Stomach (tissue), 9 donors: ENCODE results near the gene CELF2. TPM values are rescaled to one million over a fixed set of nuclear protein-coding genes. Genes with fewer than 3 reads are reported as not detected.

Experiments used
- DNase-seq, 2 donors: peaks; one replicate each; pipeline versions ENCODE4 v3.0.0 to v3.0.0-alpha.2; 2013 to 2019
- H3K27ac ChIP-seq, 5 donors: fragments of 200-600 bp in 4 of 5; sonication (generic) in 4 of 5; one replicate each; pipeline ENCODE4 v1.5.1; 2013 to 2019; ENCODE audit warnings: mild to moderate bottlenecking in 1 of 5, moderate library complexity in 1 of 5
- H3K27me3 ChIP-seq, 3 donors: fragments of 200-600 bp; sonication (generic); one replicate each; pipeline ENCODE4 v1.5.1; 2017 to 2019; ENCODE audit warnings: mixed run types in 1 of 3
- H3K36me3 ChIP-seq, 4 donors: fragments of 200-600 bp; sonication (generic); 1 replicate in 3 of 4; 2 replicates in 1 of 4; pipeline ENCODE4 v1.5.1; 2016 to 2019
- H3K4me1 ChIP-seq, 4 donors: fragments of 200-600 bp; sonication (generic); one replicate each; pipeline ENCODE4 v1.5.1; 2016 to 2019
- H3K4me3 ChIP-seq, 4 donors: fragments of 200-600 bp; sonication (generic) in 3 of 4; one replicate each; pipeline ENCODE4 v1.5.1; 2016 to 2019; ENCODE audit warnings: mild to moderate bottlenecking in 1 of 4
- H3K9me3 ChIP-seq, 4 donors: fragments of 200-600 bp; sonication (generic); one replicate each; pipeline ENCODE4 v1.5.1; 2016 to 2019
- EP300 ChIP-seq: sonication (generic); formaldehyde crosslinking; IDR thresholded peaks from one replicate; pipeline ENCODE4 v1.6.1; 2017; ENCODE audit warnings: antibody characterized with exemption
- POLR2A ChIP-seq, 4 donors: fragments of 450-650 bp; IDR thresholded peaks; one replicate each; pipeline ENCODE4 v1.6.1; 2016; ENCODE audit warnings: antibody characterized with exemption in 4 of 4, control low read depth in 2 of 4, mild to moderate bottlenecking in 1 of 4, moderate library complexity in 1 of 4
- POLR2AphosphoS5 ChIP-seq, 3 donors: sonication (generic); formaldehyde crosslinking; IDR thresholded peaks; one replicate each; pipeline ENCODE4 v1.6.1; 2016; ENCODE audit warnings: antibody characterized with exemption in 3 of 3
- WGBS, 5 donors: extraction: QIAGEN DNeasy Blood & Tissue Kit in 3 of 5; methylation state at CpG; one replicate each; pipeline versions ENCODE4 v1.1.5 to v1.1.7; 2013 to 2018; 5-methylcytosine and 5-hydroxymethylcytosine counted together
- intact Hi-C: fragments of 100-400 bp; cut with DNase I; formaldehyde crosslinking; loops from one replicate; pipeline ENCODE4 v1.15.1; 2023; ENCODE audit warnings: low total_unique reads
- polyA plus RNA-seq, 3 donors: library from polyadenylated mRNA; stranded (reverse); fragments of 200-250 nt; gene quantifications; one replicate each; pipeline ENCODE4 v1.2.3, GENCODE V29; 2013
- total RNA-seq, 5 donors: library from RNA; depleted of rRNA; stranded (reverse); fragments of >200 nt; gene quantifications; one replicate each; pipeline versions ENCODE4 v1.1.0 to v1.2.3, GENCODE V29; 2014 to 2016
- TF ChIP-seq, protein P1 (sequence below), 7 experiments: fragments of 450-650 bp in 4 of 7; fragments of 200-600 bp in 3 of 7; sonication (generic) in 3 of 7; IDR thresholded peaks; one replicate each; pipeline ENCODE4 v1.5.1; 2016 to 2019; ENCODE audit warnings: antibody characterized with exemption in 7 of 7, control low read depth in 2 of 7, mild to moderate bottlenecking in 1 of 7
- donor health status: healthy with polysubstance abuse.
- donor health status: Bipolar disorder and iron deficiency.
- donor health status: healthy.

Gene CELF2
- total and polyA plus RNA-seq, 8 donors: 3.9 to 65.3 (median 36.1) TPM

DNA sequence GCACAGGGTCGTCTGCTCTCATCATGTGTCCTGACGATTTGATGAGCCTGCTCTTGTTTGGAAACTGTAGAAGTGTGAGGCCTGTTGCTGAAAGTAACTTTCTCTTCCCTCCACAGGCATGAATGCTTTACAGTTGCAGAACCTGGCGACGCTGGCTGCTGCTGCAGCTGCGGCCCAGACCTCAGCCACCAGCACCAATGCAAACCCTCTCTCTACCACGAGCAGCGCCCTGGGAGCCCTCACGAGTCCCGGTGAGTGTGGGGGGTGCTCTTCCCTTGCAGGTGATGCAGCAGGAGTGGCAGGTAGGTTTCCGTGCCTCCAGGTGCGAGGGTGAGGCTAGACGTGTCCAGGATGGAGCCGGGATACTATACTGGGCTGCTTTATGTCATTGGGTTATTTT is 270.6 kb downstream of the CELF2 start:
- no peak for DNase-seq
- TF ChIP-seq POLR2AphosphoS5 (IDR thresholded peaks at IDR 0.05) (no peak), EP300 (no peak), POLR2A (IDR thresholded peaks at IDR 0.05) (no peak)
- TF ChIP-seq, protein P1, sequence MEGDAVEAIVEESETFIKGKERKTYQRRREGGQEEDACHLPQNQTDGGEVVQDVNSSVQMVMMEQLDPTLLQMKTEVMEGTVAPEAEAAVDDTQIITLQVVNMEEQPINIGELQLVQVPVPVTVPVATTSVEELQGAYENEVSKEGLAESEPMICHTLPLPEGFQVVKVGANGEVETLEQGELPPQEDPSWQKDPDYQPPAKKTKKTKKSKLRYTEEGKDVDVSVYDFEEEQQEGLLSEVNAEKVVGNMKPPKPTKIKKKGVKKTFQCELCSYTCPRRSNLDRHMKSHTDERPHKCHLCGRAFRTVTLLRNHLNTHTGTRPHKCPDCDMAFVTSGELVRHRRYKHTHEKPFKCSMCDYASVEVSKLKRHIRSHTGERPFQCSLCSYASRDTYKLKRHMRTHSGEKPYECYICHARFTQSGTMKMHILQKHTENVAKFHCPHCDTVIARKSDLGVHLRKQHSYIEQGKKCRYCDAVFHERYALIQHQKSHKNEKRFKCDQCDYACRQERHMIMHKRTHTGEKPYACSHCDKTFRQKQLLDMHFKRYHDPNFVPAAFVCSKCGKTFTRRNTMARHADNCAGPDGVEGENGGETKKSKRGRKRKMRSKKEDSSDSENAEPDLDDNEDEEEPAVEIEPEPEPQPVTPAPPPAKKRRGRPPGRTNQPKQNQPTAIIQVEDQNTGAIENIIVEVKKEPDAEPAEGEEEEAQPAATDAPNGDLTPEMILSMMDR (IDR thresholded peaks at IDR 0.05): no peak
- intact Hi-C loops: no loop called here
- H3K4me1 ChIP-seq: no peaks in the 10 kb centered on the region
- no peaks in the 10 kb centered on the region for H3K27me3 ChIP-seq
- no peak overlapping the region for H3K4me3 ChIP-seq
- no peaks in the 10 kb centered on the region for H3K9me3 ChIP-seq
- 81 to 92% (median 87%) methylated on average over 13 of the region's 13 CpGs for WGBS, 5 donors
- no peak overlapping the region for H3K27ac ChIP-seq
- peaks cover 20 to 67% (median 59%) of the 10 kb centered on the region in 4 donors for H3K36me3 ChIP-seq

DNA sequence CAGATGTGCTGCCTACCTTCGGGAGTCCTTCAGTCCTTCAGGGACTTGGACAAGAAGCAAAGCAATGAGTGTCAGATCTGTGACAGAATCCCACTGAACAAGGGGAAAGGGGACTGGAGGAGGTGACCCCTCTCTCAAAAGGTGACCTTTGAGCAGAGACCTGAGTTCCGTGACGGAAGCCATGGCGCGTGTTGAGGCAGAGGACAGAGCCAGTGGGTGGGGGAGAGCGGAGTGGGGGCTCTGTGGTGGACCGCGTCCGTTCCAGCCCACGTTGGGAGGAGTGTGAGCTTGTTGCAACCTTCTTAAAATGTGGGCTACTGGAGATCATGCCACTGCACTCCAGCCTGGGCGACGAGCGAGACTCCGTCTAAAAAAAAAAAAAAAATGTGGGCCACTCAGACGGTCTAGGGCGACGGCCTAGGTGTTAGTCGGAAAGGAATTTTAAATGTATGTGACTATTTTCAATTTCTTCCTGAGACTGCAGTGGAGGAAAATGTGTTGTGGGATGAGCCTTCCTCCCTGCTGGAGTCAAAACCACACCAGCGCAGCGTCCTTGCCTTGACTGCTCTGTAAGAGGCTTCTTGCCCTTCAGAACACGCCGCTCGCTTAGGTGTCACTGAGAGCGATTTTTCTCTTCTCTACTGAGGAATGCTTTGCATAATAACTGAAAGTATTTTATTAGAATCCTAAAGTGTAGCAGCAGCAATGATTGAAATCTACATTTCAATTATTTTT is 272.7 kb downstream of the CELF2 start:
- Histone ChIP-seq H3K4me3 (no peak overlapping the region), H3K4me1 (no peaks in the 10 kb centered on the region), H3K9me3 (no peaks in the 10 kb centered on the region), H3K27me3 (no peaks in the 10 kb centered on the region), H3K27ac (no peak overlapping the region), H3K36me3 (peaks cover 20 to 86% (median 70%) of the 10 kb centered on the region in 4 donors)
- DNase-seq: no peak
- intact Hi-C loops: no loop called here
- 95 to 97% (median 96%) methylated on average over 24 of the region's 24 CpGs for WGBS, 5 donors
- TF ChIP-seq, protein P1 (IDR thresholded peaks at IDR 0.05): no peak
- TF ChIP-seq POLR2A (IDR thresholded peaks at IDR 0.05) (no peak), POLR2AphosphoS5 (IDR thresholded peaks at IDR 0.05) (no peak), EP300 (no peak)

DNA sequence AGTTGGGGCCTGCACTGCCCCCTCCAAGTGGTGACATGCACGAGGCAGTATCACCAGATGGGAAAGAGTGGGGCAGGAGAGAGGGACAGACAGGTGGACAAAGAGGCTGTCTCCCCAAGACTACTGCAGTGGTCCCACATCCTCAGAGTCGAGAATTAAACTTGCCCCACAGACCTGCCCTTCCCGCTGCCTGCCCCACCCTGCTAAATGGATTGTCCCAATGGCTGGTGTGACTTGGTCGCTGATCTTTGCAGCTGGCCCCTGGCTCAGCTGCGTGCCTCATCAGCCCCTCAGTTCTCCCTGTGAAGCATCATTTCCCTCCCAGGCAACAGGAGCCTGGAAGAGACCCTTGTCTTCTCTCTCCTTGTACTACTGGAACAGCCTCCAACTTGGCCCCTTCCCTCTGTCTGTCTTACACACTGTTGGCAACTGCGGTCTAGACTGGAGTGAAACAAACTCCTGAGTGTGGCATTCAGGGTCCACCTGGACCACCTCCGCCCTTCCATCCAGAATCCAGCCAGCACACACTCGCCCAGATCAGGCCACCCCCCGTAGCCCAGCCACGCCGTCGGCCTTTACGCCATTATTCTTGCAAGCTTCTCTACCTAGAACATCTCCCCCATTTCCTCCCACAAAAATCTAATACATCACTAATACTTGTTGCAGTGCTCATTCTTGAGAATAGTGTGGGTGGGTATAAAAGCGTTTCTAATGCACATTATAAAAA is 275.1 kb downstream of the CELF2 start:
- intact Hi-C loops: no loop called here
- Histone ChIP-seq H3K4me3 (no peak overlapping the region), H3K4me1 (no peaks in the 10 kb centered on the region), H3K27me3 (no peaks in the 10 kb centered on the region), H3K27ac (no peak overlapping the region), H3K9me3 (no peaks in the 10 kb centered on the region), H3K36me3 (peaks cover 16 to 91% (median 79%) of the 10 kb centered on the region in 4 donors)
- WGBS, 5 donors: 87 to 96% (median 95%) methylated on average over 14 of the region's 14 CpGs
- DNase-seq: no peak
- TF ChIP-seq POLR2A (IDR thresholded peaks at IDR 0.05) (no peak), POLR2AphosphoS5 (IDR thresholded peaks at IDR 0.05) (no peak), EP300 (no peak)
- TF ChIP-seq, protein P1 (IDR thresholded peaks at IDR 0.05): no peak

DNA sequence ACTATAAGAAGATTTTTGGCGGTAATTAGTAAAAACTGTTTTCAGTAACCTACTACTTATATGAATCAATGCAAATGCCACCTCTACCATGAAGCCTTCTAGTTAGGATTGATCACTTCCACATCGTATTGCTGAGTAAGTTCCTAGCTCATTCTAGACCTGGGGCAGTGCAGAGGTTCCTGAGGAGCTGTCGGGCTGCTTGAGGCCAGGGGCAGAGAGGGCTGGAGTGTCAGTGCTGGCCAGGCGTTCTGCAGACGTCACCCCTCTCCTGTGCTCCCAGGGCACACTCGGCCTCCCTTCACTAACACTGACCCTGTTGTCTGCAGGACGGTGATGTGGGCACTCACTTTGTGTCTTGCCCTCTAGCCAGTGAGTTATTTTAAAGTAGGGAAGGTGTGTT is 275.7 kb downstream of the CELF2 start:
- peaks cover 10 to 86% (median 78%) of the 10 kb centered on the region in 4 donors for H3K36me3 ChIP-seq

More for the DNA sequence above, 275.7 kb downstream of the CELF2 start:
- Histone ChIP-seq H3K4me3 (no peak overlapping the region), H3K4me1 (no peaks in the 10 kb centered on the region), H3K9me3 (no peaks in the 10 kb centered on the region), H3K27ac (no peak overlapping the region), H3K27me3 (no peaks in the 10 kb centered on the region)
- 82 to 94% (median 88%) methylated on average over 7 of the region's 7 CpGs for WGBS, 5 donors
- no peak for TF ChIP-seq EP300
- TF ChIP-seq, protein P1 (IDR thresholded peaks at IDR 0.05): no peak
- no peak for TF ChIP-seq POLR2A (IDR thresholded peaks at IDR 0.05)
- TF ChIP-seq POLR2AphosphoS5 (IDR thresholded peaks at IDR 0.05): no peak
- DNase-seq: no peak
- intact Hi-C loops: no loop called here
